K562 (cell line): ENCODE results near the gene SPIRE1. TPM values are rescaled to one million over a fixed set of nuclear protein-coding genes. Genes with fewer than 3 reads are reported as not detected.

ENCODE experiments used
- ARID2 ChIP-seq: fragments of 450-650 bp; IDR thresholded peaks from 2 replicates; pipeline ENCODE4 v1.6.1; 2017; ENCODE audit warnings: antibody characterized with exemption, mild to moderate bottlenecking
- CHD4 ChIP-seq: fragments of 200-600 bp; sonication (generic); IDR thresholded peaks from 3 replicates; pipeline ENCODE4 v1.6.1; 2012; ENCODE audit warnings: low read depth, mild to moderate bottlenecking, mixed read lengths, low read length, inconsistent platforms; ENCODE audit not compliant: insufficient read depth, insufficient replicate concordance, poor library complexity, severe bottlenecking
- DMBX1 ChIP-seq: fragments of 250-450 bp; sonication (Bioruptor Pico); IDR thresholded peaks from 2 replicates; pipeline ENCODE4 v1.8.0; 2022; ENCODE audit warnings: inconsistent platforms, mild to moderate bottlenecking, moderate library complexity, borderline replicate concordance
- MCM5 ChIP-seq: fragments of 450-650 bp; IDR thresholded peaks from 2 replicates; pipeline ENCODE4 v1.6.1; 2016; ENCODE audit warnings: low read depth
- MNT ChIP-seq, 2 experiments: fragments of 450-650 bp; conservative IDR thresholded peaks; 2 replicates each; pipeline ENCODE4 v1.6.1; 2017; ENCODE audit warnings: mild to moderate bottlenecking in 2 of 2, moderate library complexity in 2 of 2
- MTA2 ChIP-seq: fragments of 450-650 bp; IDR thresholded peaks from 2 replicates; pipeline ENCODE4 v1.6.1; 2016; ENCODE audit warnings: low read depth
- MTF1 ChIP-seq: fragments of 250-450 bp; sonication (Bioruptor Pico); IDR thresholded peaks from 2 replicates; pipeline ENCODE4 v1.9.0; 2021; ENCODE audit warnings: moderate library complexity, mild to moderate bottlenecking, inconsistent platforms, borderline replicate concordance
- NRF1 ChIP-seq, 2 experiments: fragments of 450-650 bp; IDR thresholded peaks in 1 of 2; conservative IDR thresholded peaks in 1 of 2; 2 replicates each; pipeline ENCODE4 v1.6.1; 2014; ENCODE audit warnings: mild to moderate bottlenecking in 2 of 2
- POLR2G ChIP-seq: fragments of 200-400 bp; formaldehyde crosslinking; IDR thresholded peaks from 2 replicates; pipeline ENCODE4 v1.6.1; 2017; ENCODE audit warnings: low read depth, mild to moderate bottlenecking, antibody characterized with exemption, low read length, moderate library complexity
- SLC30A9 ChIP-seq: fragments of 250-450 bp; sonication (Bioruptor Pico); IDR thresholded peaks from 2 replicates; pipeline ENCODE4 v1.8.0; 2022; ENCODE audit warnings: mild to moderate bottlenecking, moderate library complexity
- SNRNP70 ChIP-seq: fragments of 200-400 bp; formaldehyde crosslinking; optimal IDR thresholded peaks from 2 replicates; pipeline ENCODE3; 2017; ENCODE audit warnings: low read depth, low read length
- SREBF2 ChIP-seq: sonication (generic); formaldehyde crosslinking; IDR thresholded peaks from 2 replicates; pipeline ENCODE4 v1.4.0; 2020; ENCODE audit warnings: mild to moderate bottlenecking, missing genetic modification reagents
- STAT5B ChIP-seq: fragments of 250-450 bp; sonication (Bioruptor Pico); IDR thresholded peaks from 2 replicates; pipeline ENCODE4 v1.8.0; 2021; ENCODE audit warnings: mild to moderate bottlenecking, inconsistent platforms
- ZNF586 ChIP-seq: fragments of 450-650 bp; formaldehyde crosslinking; conservative IDR thresholded peaks from 2 replicates; pipeline ENCODE4 v1.4.0; 2020; ENCODE audit warnings: mild to moderate bottlenecking, moderate library complexity
- ZNF76 ChIP-seq: fragments of 250-450 bp; sonication (Bioruptor Pico); IDR thresholded peaks from 2 replicates; pipeline ENCODE4 v1.4.0; 2020; ENCODE audit warnings: mild to moderate bottlenecking, moderate library complexity, borderline replicate concordance
- polyA plus RNA-seq, 8 experiments: library from polyadenylated mRNA; depleted of rRNA in 4 of 8; stranded (reverse) in 5 of 8; unstranded in 3 of 8; fragments of >200 nt; fragmentation: Nextera tagmentation in 2 of 8; fragmentation: Illumina TruSeq in 1 of 8; extraction: Ambion mirVana in 2 of 8; extraction: Trizol in 1 of 8; gene quantifications; 2 replicates each; pipeline versions ENCODE4 v1.2.1 to v1.2.3, GENCODE V29; 2011 to 2014; ENCODE audit warnings: inconsistent platforms in 1 of 8, missing spikeins in 1 of 8
- total RNA-seq, 7 experiments: library from RNA; depleted of rRNA in 6 of 7; stranded (reverse); fragments of >200 nt in 6 of 7; fragmentation: Illumina TruSeq in 2 of 7; extraction: Trizol in 2 of 7; gene quantifications; 2 replicates each; pipeline versions ENCODE4 v1.2.1 to v1.2.3, GENCODE V29; 2011 to 2021; ENCODE audit warnings: low replicate concordance in 1 of 7
- TF ChIP-seq, protein P1 (sequence below): fragments of 450-650 bp; IDR thresholded peaks from 2 replicates; pipeline ENCODE4 v1.6.1; 2016; ENCODE audit warnings: borderline replicate concordance
- TF ChIP-seq, protein P2 (sequence below): fragments of 250-450 bp; sonication (Bioruptor Pico); IDR thresholded peaks from 2 replicates; pipeline ENCODE4 v1.8.0; 2021; ENCODE audit warnings: moderate library complexity, mild to moderate bottlenecking, inconsistent platforms
- TF ChIP-seq, protein P3 (sequence below): fragments of 450-650 bp; formaldehyde crosslinking; IDR thresholded peaks from 2 replicates; pipeline ENCODE4 v1.4.0; 2020; ENCODE audit warnings: mild to moderate bottlenecking, moderate library complexity
- TF ChIP-seq, protein P4 (sequence below): sonication (generic); formaldehyde crosslinking; IDR thresholded peaks from 2 replicates; pipeline ENCODE4 v1.8.0; 2022; ENCODE audit warnings: mild to moderate bottlenecking, missing genetic modification reagents

SPIRE1 gene
- total and polyA plus RNA-seq, 9 of the 15 experiments (the other 6 are each of a cell fraction or from before 2014, with no cell fraction given) = 2.9 to 14.0 (median 10.2) TPM

DNA sequence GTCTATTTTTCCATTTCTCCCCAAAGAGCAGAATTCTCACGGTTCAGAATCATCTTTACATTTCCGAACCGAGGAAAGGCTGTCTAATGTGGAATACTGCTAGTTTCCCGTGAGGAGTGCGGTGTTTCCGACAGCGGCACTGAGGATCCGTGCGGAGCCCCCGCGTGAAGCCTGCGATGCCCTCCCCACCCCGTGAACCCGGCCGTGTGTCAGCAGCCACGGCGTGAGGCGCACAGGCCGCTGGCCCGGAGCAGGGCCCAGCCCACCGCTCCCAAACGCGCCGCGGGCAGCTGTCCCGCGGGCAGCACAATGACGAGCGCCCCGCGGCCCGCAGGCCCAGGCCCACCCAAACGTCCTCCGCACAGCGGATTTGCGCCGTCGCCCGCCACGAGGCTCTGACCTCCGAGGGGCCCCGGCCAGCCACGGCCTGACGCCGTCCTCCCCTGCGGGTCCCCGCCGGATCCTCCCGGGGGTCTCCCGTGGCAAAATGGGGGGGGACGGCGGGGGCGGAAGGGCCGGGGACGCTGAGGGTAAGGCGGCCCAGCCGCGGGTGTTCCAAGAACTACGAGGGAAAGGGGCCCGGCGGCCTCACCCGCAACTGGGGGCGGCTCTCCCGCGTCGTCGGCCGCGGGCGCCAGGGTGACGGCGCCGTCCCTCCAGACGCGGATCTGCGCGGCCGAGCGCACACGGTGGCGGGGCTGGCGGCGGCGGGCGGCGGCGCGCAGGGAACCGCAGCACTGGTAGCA is 796 bp downstream of the SPIRE1 start (continued):
- TF ChIP-seq, protein P1, sequence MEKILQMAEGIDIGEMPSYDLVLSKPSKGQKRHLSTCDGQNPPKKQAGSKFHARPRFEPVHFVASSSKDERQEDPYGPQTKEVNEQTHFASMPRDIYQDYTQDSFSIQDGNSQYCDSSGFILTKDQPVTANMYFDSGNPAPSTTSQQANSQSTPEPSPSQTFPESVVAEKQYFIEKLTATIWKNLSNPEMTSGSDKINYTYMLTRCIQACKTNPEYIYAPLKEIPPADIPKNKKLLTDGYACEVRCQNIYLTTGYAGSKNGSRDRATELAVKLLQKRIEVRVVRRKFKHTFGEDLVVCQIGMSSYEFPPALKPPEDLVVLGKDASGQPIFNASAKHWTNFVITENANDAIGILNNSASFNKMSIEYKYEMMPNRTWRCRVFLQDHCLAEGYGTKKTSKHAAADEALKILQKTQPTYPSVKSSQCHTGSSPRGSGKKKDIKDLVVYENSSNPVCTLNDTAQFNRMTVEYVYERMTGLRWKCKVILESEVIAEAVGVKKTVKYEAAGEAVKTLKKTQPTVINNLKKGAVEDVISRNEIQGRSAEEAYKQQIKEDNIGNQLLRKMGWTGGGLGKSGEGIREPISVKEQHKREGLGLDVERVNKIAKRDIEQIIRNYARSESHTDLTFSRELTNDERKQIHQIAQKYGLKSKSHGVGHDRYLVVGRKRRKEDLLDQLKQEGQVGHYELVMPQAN = no peak
- TF ChIP-seq ZNF76 (CRISPR knock-in tag) (no peak), SREBF2 (CRISPR knock-in tag) (no peak), POLR2G (peak; percentile 73), NRF1 (conservative IDR thresholded peaks at IDR 0.05 in 1 of 2, IDR thresholded peaks at IDR 0.05 in 1 of 2) (peak in 1 of 2 experiments; percentile 37; a peak in 2 of 4 replicates), ARID2 (no peak), SLC30A9 (CRISPR knock-in tag) (no peak), ZNF586 (CRISPR knock-in tag) (no peak), STAT5B (CRISPR knock-in tag) (no peak), CHD4 (no peak), MTA2 (no peak), MNT (conservative IDR thresholded peaks at IDR 0.05) (peak in 1 of 2 experiments; percentile 49; a peak in 1 of 4 replicates), DMBX1 (no peak), SNRNP70 (no peak), MTF1 (CRISPR knock-in tag) (no peak), MCM5 (no peak)
- TF ChIP-seq, protein P2, sequence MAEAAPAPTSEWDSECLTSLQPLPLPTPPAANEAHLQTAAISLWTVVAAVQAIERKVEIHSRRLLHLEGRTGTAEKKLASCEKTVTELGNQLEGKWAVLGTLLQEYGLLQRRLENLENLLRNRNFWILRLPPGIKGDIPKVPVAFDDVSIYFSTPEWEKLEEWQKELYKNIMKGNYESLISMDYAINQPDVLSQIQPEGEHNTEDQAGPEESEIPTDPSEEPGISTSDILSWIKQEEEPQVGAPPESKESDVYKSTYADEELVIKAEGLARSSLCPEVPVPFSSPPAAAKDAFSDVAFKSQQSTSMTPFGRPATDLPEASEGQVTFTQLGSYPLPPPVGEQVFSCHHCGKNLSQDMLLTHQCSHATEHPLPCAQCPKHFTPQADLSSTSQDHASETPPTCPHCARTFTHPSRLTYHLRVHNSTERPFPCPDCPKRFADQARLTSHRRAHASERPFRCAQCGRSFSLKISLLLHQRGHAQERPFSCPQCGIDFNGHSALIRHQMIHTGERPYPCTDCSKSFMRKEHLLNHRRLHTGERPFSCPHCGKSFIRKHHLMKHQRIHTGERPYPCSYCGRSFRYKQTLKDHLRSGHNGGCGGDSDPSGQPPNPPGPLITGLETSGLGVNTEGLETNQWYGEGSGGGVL (CRISPR knock-in tag) = no peak
- TF ChIP-seq, protein P3, sequence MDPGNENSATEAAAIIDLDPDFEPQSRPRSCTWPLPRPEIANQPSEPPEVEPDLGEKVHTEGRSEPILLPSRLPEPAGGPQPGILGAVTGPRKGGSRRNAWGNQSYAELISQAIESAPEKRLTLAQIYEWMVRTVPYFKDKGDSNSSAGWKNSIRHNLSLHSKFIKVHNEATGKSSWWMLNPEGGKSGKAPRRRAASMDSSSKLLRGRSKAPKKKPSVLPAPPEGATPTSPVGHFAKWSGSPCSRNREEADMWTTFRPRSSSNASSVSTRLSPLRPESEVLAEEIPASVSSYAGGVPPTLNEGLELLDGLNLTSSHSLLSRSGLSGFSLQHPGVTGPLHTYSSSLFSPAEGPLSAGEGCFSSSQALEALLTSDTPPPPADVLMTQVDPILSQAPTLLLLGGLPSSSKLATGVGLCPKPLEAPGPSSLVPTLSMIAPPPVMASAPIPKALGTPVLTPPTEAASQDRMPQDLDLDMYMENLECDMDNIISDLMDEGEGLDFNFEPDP = no peak
- TF ChIP-seq, protein P4, sequence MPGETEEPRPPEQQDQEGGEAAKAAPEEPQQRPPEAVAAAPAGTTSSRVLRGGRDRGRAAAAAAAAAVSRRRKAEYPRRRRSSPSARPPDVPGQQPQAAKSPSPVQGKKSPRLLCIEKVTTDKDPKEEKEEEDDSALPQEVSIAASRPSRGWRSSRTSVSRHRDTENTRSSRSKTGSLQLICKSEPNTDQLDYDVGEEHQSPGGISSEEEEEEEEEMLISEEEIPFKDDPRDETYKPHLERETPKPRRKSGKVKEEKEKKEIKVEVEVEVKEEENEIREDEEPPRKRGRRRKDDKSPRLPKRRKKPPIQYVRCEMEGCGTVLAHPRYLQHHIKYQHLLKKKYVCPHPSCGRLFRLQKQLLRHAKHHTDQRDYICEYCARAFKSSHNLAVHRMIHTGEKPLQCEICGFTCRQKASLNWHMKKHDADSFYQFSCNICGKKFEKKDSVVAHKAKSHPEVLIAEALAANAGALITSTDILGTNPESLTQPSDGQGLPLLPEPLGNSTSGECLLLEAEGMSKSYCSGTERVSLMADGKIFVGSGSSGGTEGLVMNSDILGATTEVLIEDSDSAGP = no peak
